ENCODE data around the gene BRINP2. TPM values are rescaled to one million over a fixed set of nuclear protein-coding genes. Genes with fewer than 3 reads are reported as not detected.

The BRINP2 gene
- total and polyA plus RNA-seq, 9 donors, result 0.02 to 0.70 (median 0.16) TPM; not detected in 3

GRCh38 chr1:177132141-177132540 is 38.6 kb upstream of the BRINP2 start:
- Histone ChIP-seq H3K27me3 (no peaks in the 10 kb centered on the region), H3K9me3 (no peaks in the 10 kb centered on the region), H3K4me3 (no peak overlapping the region), H3K36me3 (no peaks in the 10 kb centered on the region), H3K27ac (no peak overlapping the region), H3K4me1 (ENCODE audit: insufficient read depth) (no peaks in the 10 kb centered on the region)
- TF ChIP-seq POLR2A (IDR thresholded peaks at IDR 0.05) (no peak), CTCF (IDR thresholded peaks at IDR 0.05) (no peak), EP300 (IDR thresholded peaks at IDR 0.05) (no peak)
- DNase-seq, result no peak
- WGBS, 3 donors, result 89 to 92% (median 90%) methylated on average over 2 of the region's 2 CpGs
- intact Hi-C loops (cut with DNase I), result no loop called here

GRCh38 chr1:177133977-177134538 is 36.7 kb upstream of the BRINP2 start:
- no peaks in the 10 kb centered on the region for H3K27me3 ChIP-seq
- intact Hi-C loops (cut with DNase I), result no loop called here

GRCh38 chr1:177135250-177135649 is 35.5 kb upstream of the BRINP2 start:
- Histone ChIP-seq H3K27me3 (no peaks in the 10 kb centered on the region), H3K9me3 (no peaks in the 10 kb centered on the region), H3K27ac (no peak overlapping the region), H3K4me3 (no peak overlapping the region), H3K36me3 (no peaks in the 10 kb centered on the region), H3K4me1 (ENCODE audit: insufficient read depth) (no peaks in the 10 kb centered on the region)
- intact Hi-C loops (cut with DNase I), result no loop called here
- no peak for TF ChIP-seq CTCF (IDR thresholded peaks at IDR 0.05)
- no peak for TF ChIP-seq POLR2A (IDR thresholded peaks at IDR 0.05)
- TF ChIP-seq EP300 (IDR thresholded peaks at IDR 0.05), result no peak
- WGBS, 3 donors, result 76 to 81% (median 78%) methylated on average over 4 of the region's 4 CpGs
- DNase-seq, result no peak

More at GRCh38 chr1:177133977-177134538, 36.7 kb upstream of the BRINP2 start:
- no peaks in the 10 kb centered on the region for H3K9me3 ChIP-seq
- H3K27ac ChIP-seq, result no peak overlapping the region
- no peak overlapping the region for H3K4me3 ChIP-seq
- no peaks in the 10 kb centered on the region for H3K4me1 ChIP-seq (ENCODE audit: insufficient read depth)
- TF ChIP-seq CTCF (IDR thresholded peaks at IDR 0.05), result no peak
- no peak for TF ChIP-seq EP300 (IDR thresholded peaks at IDR 0.05)
- H3K36me3 ChIP-seq, result no peaks in the 10 kb centered on the region
- no peak for DNase-seq
- WGBS, 3 donors, result 74 to 80% (median 80%) methylated on average over 4 of the region's 4 CpGs

DNA sequence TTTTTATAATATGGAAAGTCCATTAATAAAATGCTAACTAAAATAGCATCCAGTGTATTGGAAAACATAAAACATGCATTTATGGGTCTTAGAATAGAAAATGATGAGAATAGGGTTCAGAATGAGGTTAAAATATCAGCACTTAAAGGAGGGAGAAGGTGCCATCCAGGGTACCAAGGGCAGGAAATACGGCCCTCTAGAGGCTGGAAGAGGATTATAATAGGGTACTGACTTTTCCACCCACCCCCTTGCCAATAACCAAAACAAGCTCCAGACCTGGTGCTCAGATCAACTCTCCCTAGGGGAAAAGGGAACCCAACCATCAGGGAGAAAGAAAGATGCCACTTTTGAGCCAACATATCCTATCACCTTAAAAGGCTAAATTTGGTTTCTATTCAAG is 32.9 kb upstream of the BRINP2 start:
- TF ChIP-seq CTCF (IDR thresholded peaks at IDR 0.05), result no peak
- WGBS, 3 donors, result 56 to 61% (median 57%) methylated on average over 1 of the region's 1 CpG
- H3K27ac ChIP-seq, result no peak overlapping the region
- DNase-seq, result no peak
- H3K4me1 ChIP-seq (ENCODE audit: insufficient read depth), result no peaks in the 10 kb centered on the region
- H3K9me3 ChIP-seq, result no peaks in the 10 kb centered on the region
- intact Hi-C loops (cut with DNase I), result no loop called here
- no peaks in the 10 kb centered on the region for H3K36me3 ChIP-seq
- H3K4me3 ChIP-seq, result no peak overlapping the region
- no peaks in the 10 kb centered on the region for H3K27me3 ChIP-seq
